HG03139 (cell line): Measurements from ENCODE around the gene RIIAD1.
A peak's percentile ranks its signal among the peaks of the same experiment; 100 is the strongest.
"Not testable (repeated sequence)": the region's sequence is repeated elsewhere in the genome, so short reads cannot be mapped to it uniquely, and the experiment has no call there.

Source experiments
- ATAC-seq: cut with Tn5 transposase; IDR thresholded peaks from one replicate; pipeline ENCODE4 v1.9.1; 2021; ENCODE audit not compliant: unreplicated experiment

RIIAD1 gene

GRCh38 chr1:151729966-151730291 lies 8.6 kb downstream of the RIIAD1 start:
- ATAC-seq, result no peak

- no peak for ATAC-seq
These were observed 11.8 kb downstream of the RIIAD1 start for GRCh38 chr1:151733126-151733525.

GRCh38 chr1:151733995-151734394 lies 12.7 kb downstream of the RIIAD1 start:
- not testable (repeated sequence) for ATAC-seq

GRCh38 chr1:151737026-151737425 lies 15.7 kb downstream of the RIIAD1 start:
- no peak for ATAC-seq

GRCh38 chr1:151737479-151737878 lies 16.2 kb downstream of the RIIAD1 start:
- no peak for ATAC-seq

- ATAC-seq, result no peak
These were observed 18.5 kb downstream of the RIIAD1 start for GRCh38 chr1:151739590-151740355.

GRCh38 chr1:151741516-151741915 lies 20.2 kb downstream of the RIIAD1 start:
- ATAC-seq, result no peak

- no peak for ATAC-seq
These were observed 35.0 kb downstream of the RIIAD1 start for GRCh38 chr1:151756291-151756690.

- ATAC-seq, result no peak
These were observed 37.9 kb downstream of the RIIAD1 start for GRCh38 chr1:151759241-151759640.

- ATAC-seq, result no peak
These were observed 39.5 kb downstream of the RIIAD1 start for GRCh38 chr1:151760597-151761385.

GRCh38 chr1:151762941-151763921 lies 41.9 kb downstream of the RIIAD1 start, which contains the start of gene MRPL9:
Gene MRPL9 (minus strand): TSS chr1:151763496. CDS start chr1:151763479, 17 bp downstream.
- ATAC-seq, result peak; percentile 88

GRCh38 chr1:151763990-151764389 lies 42.7 kb downstream of the RIIAD1 start:
- ATAC-seq, result no peak

- ATAC-seq, result not testable (repeated sequence)
These were observed 47.2 kb downstream of the RIIAD1 start for GRCh38 chr1:151768351-151769066.

- ATAC-seq, result not testable (repeated sequence)
These were observed 47.9 kb downstream of the RIIAD1 start for GRCh38 chr1:151769270-151769669.

- ATAC-seq, result no peak
These were observed 52.4 kb downstream of the RIIAD1 start for GRCh38 chr1:151773702-151774101.

- no peak for ATAC-seq
These were observed 53.1 kb downstream of the RIIAD1 start for GRCh38 chr1:151774256-151774922.

- no peak for ATAC-seq
These were observed 54.8 kb downstream of the RIIAD1 start for GRCh38 chr1:151775894-151776664.

- ATAC-seq, result no peak
These were observed 55.3 kb downstream of the RIIAD1 start for GRCh38 chr1:151776665-151777062.

GRCh38 chr1:151777317-151777716 lies 56.0 kb downstream of the RIIAD1 start:
- no peak for ATAC-seq
